Nephron (organoid): Measurements from ENCODE around the gene EFNA5.

Experiments used
- H3K27ac Mint-ChIP-seq, 3 experiments: 2 replicates each; pipeline ENCODE4 v1.8.0; 2020; ENCODE audit warnings: mixed read lengths in 3 of 3, mild to moderate bottlenecking in 2 of 3, moderate library complexity in 1 of 3
- H3K27me3 Mint-ChIP-seq: 2 replicates; pipeline ENCODE4 v1.8.0; 2021; ENCODE audit warnings: low read depth, mild to moderate bottlenecking, moderate library complexity, mixed read lengths
- H3K36me3 Mint-ChIP-seq: 2 replicates; pipeline ENCODE4 v1.8.0; 2020; ENCODE audit warnings: low read depth, mixed read lengths
- H3K4me1 Mint-ChIP-seq: 2 replicates; pipeline ENCODE4 v1.8.0; 2020; ENCODE audit warnings: mixed read lengths
- H3K4me3 Mint-ChIP-seq, 3 experiments: 2 replicates each; pipeline ENCODE4 v1.8.0; 2020; ENCODE audit warnings: mild to moderate bottlenecking in 3 of 3, mixed read lengths in 3 of 3, moderate library complexity in 2 of 3
- H3K9me3 Mint-ChIP-seq: 2 replicates; pipeline ENCODE4 v1.8.0; 2020; ENCODE audit warnings: mixed read lengths
- CTCF ChIP-seq, 3 experiments: fragments of 200-600 bp; sonication (generic); IDR thresholded peaks; one replicate each; pipeline ENCODE4 v1.5.0; 2021; ENCODE audit warnings: antibody characterized with exemption in 3 of 3; ENCODE audit not compliant: unreplicated experiment in 3 of 3

EFNA5 gene

GRCh38 chr5:107415762-107416161 lies 255.0 kb downstream of the EFNA5 start:
- H3K27me3 Mint-ChIP-seq: no peaks in the 10 kb centered on the region
- H3K4me1 Mint-ChIP-seq: peaks cover 46% of the 10 kb centered on the region
- H3K9me3 Mint-ChIP-seq: no peaks in the 10 kb centered on the region
- H3K36me3 Mint-ChIP-seq: peaks cover 8% of the 10 kb centered on the region
- no peak overlapping the region for H3K4me3 Mint-ChIP-seq
- no peak for TF ChIP-seq CTCF (IDR thresholded peaks at IDR 0.05; ENCODE audit: unreplicated experiment in 3 of 3)
- H3K27ac Mint-ChIP-seq: no peak overlapping the region

GRCh38 chr5:107414802-107415201 lies 255.9 kb downstream of the EFNA5 start:
- TF ChIP-seq CTCF (IDR thresholded peaks at IDR 0.05; ENCODE audit: unreplicated experiment in 3 of 3): no peak
- Mint-ChIP-seq H3K36me3 (peaks cover 8% of the 10 kb centered on the region), H3K27me3 (no peaks in the 10 kb centered on the region), H3K4me3 (no peak overlapping the region), H3K9me3 (no peaks in the 10 kb centered on the region), H3K27ac (no peak overlapping the region), H3K4me1 (peaks cover 46% of the 10 kb centered on the region)

GRCh38 chr5:107413754-107414153 lies 257.0 kb downstream of the EFNA5 start:
- no peak overlapping the region for H3K4me3 Mint-ChIP-seq
- peaks cover 51% of the 10 kb centered on the region for H3K4me1 Mint-ChIP-seq
- no peak overlapping the region for H3K27ac Mint-ChIP-seq
- no peaks in the 10 kb centered on the region for H3K27me3 Mint-ChIP-seq
- peaks cover 15% of the 10 kb centered on the region for H3K36me3 Mint-ChIP-seq
- no peaks in the 10 kb centered on the region for H3K9me3 Mint-ChIP-seq
- TF ChIP-seq CTCF (IDR thresholded peaks at IDR 0.05; ENCODE audit: unreplicated experiment in 3 of 3): no peak

GRCh38 chr5:107408564-107408963 lies 262.2 kb downstream of the EFNA5 start:
- Mint-ChIP-seq H3K27me3 (no peaks in the 10 kb centered on the region), H3K4me1 (peaks cover 25% of the 10 kb centered on the region), H3K4me3 (no peak overlapping the region), H3K36me3 (peaks cover 22% of the 10 kb centered on the region), H3K9me3 (no peaks in the 10 kb centered on the region), H3K27ac (no peak overlapping the region)
- no peak for TF ChIP-seq CTCF (IDR thresholded peaks at IDR 0.05; ENCODE audit: unreplicated experiment in 3 of 3)

GRCh38 chr5:107407713-107408298 lies 262.9 kb downstream of the EFNA5 start:
- no peak overlapping the region for H3K4me3 Mint-ChIP-seq
- peaks cover 22% of the 10 kb centered on the region for H3K36me3 Mint-ChIP-seq
- H3K27ac Mint-ChIP-seq: no peak overlapping the region
- peaks cover 33% of the 10 kb centered on the region for H3K4me1 Mint-ChIP-seq
- TF ChIP-seq CTCF (IDR thresholded peaks at IDR 0.05; ENCODE audit: unreplicated experiment in 3 of 3): no peak
- H3K27me3 Mint-ChIP-seq: no peaks in the 10 kb centered on the region
- no peaks in the 10 kb centered on the region for H3K9me3 Mint-ChIP-seq

- peaks cover 13% of the 10 kb centered on the region for H3K36me3 Mint-ChIP-seq
- H3K4me1 Mint-ChIP-seq: peaks cover 56% of the 10 kb centered on the region
- no peak overlapping the region for H3K27ac Mint-ChIP-seq
- H3K9me3 Mint-ChIP-seq: no peaks in the 10 kb centered on the region
- no peak overlapping the region for H3K4me3 Mint-ChIP-seq
- TF ChIP-seq CTCF (IDR thresholded peaks at IDR 0.05; ENCODE audit: unreplicated experiment in 3 of 3): no peak
- no peaks in the 10 kb centered on the region for H3K27me3 Mint-ChIP-seq
Observed at GRCh38 chr5:107404595-107405374, 266.0 kb downstream of the EFNA5 start.
